Adrenal gland (tissue), 12 donors: ENCODE results near the gene REEP3. TPM values are rescaled to one million over a fixed set of nuclear protein-coding genes. Genes with fewer than 3 reads are reported as not detected.

Source experiments
- DNase-seq, 7 donors: peaks; one replicate each; pipeline ENCODE4 v3.0.0-alpha.2; 2019 to 2020
- H3K27ac ChIP-seq, 5 donors: fragments of 200-600 bp; sonication (generic) in 4 of 5; 1 replicate in 3 of 5; 2 replicates in 2 of 5; pipeline versions ENCODE4 v1.5.1 to v1.8.0; 2016 to 2020; ENCODE audit warnings: mild to moderate bottlenecking in 1 of 5
- H3K27me3 ChIP-seq: fragments of 200-600 bp; 2 replicates; pipeline ENCODE4 v1.8.0; 2021
- H3K36me3 ChIP-seq, 2 donors: fragments of 200-600 bp; replicated peaks in 1 of 2; 1 replicate in 1 of 2; 2 replicates in 1 of 2; pipeline versions ENCODE4 v1.5.1 to v1.8.0; 2018 to 2022
- H3K4me1 ChIP-seq, 2 donors: fragments of 200-600 bp; replicated peaks in 1 of 2; 1 replicate in 1 of 2; 2 replicates in 1 of 2; pipeline versions ENCODE4 v1.5.1 to v1.8.0; 2018 to 2021
- H3K4me3 ChIP-seq, 4 donors: fragments of 200-600 bp; sonication (generic) in 3 of 4; one replicate each; pipeline ENCODE4 v1.5.1; 2016 to 2018
- H3K9me3 ChIP-seq, 3 donors: fragments of 200-600 bp; sonication (generic) in 1 of 3; replicated peaks in 1 of 3; 1 replicate in 2 of 3; 2 replicates in 1 of 3; pipeline versions ENCODE4 v1.5.1 to v1.8.0; 2016 to 2021
- POLR2A ChIP-seq, 2 donors: fragments of 450-650 bp; IDR thresholded peaks; one replicate each; pipeline ENCODE4 v1.6.1; 2017; ENCODE audit warnings: antibody characterized with exemption in 2 of 2, mild to moderate bottlenecking in 2 of 2, moderate library complexity in 1 of 2
- WGBS, 4 donors: extraction: QIAGEN DNeasy Blood & Tissue Kit in 2 of 4; methylation state at CpG; one replicate each; pipeline versions ENCODE4 v1.1.5 to v1.1.7; 2013 to 2017; 5-methylcytosine and 5-hydroxymethylcytosine counted together
- intact Hi-C, 2 donors: fragments of 100-400 bp; cut with DNase I; formaldehyde crosslinking; loops; one replicate each; pipeline versions ENCODE4 v1.14.1 to v1.15.0; 2022 to 2023
- polyA plus RNA-seq, 3 donors: library from polyadenylated mRNA; stranded (reverse); fragments of 200-250 nt in 2 of 3; fragments of 350-450 nt in 1 of 3; fragmentation: Illumina TruSeq in 1 of 3; extraction: RNeasy Lipid Tissue Mini Kit (QIAGEN cat#74804) in 1 of 3; gene quantifications; one replicate each; pipeline ENCODE4 v1.2.3, GENCODE V29; 2013 to 2014
- total RNA-seq, 9 donors: library from RNA; depleted of rRNA in 4 of 9; stranded (reverse); fragments of >200 nt in 4 of 9; fragments of 120-200 nt in 1 of 9; fragmentation: NEBNext Ultra II Directional in 1 of 9; extraction: Animal tissue kit (Norgen Biotek cat#: 25700) in 1 of 9; gene quantifications; one replicate each; pipeline versions ENCODE4 v1.1.0 to v1.2.4, GENCODE V29; 2013 to 2023
- TF ChIP-seq, protein P1 (sequence below), 6 experiments: fragments of 450-650 bp in 4 of 6; fragments of 200-600 bp in 2 of 6; sonication (generic) in 1 of 6; IDR thresholded peaks; 1 replicate in 5 of 6; 2 replicates in 1 of 6; pipeline versions ENCODE4 v1.5.1 to v1.8.0; 2016 to 2021; ENCODE audit warnings: antibody characterized with exemption in 6 of 6, mild to moderate bottlenecking in 2 of 6, moderate library complexity in 1 of 6
- donor health status: healthy with polysubstance abuse.
- donor health status: Bipolar disorder and iron deficiency.
- donor health status: DM: yes; HTN: yes; CAD: no.
- donor health status: DM: no; HTN: no; CAD: no.
- donor health status: DM: no; HTN: no; CAD: no.
- donor health status: DM: yes; HTN: yes; CAD: no.

REEP3 gene
- total and polyA plus RNA-seq, 12 donors: 5.1 to 79.8 (median 48.1) TPM

DNA sequence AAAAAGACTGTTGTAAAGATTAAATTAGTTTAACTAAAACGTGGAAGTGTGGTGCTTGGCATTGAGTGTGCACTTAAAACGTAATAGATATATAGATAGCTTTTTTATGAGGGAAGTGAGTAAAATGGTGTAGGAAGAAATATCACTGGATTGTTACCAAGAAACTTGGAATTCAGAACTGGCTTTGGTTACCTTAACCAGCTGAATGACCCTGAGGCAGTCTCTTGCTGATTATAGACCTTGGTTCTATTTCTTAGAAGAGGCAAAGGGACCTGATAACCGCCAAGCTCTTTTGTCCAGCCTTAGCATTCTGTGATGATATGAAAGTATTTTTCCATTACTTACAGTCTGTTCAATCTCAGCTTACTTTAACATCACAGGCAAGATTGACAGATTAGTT lies 3.8 kb downstream of the REEP3 start:
- intact Hi-C loops: no loop called here
- Histone ChIP-seq H3K27ac (no peak overlapping the region), H3K36me3 (no peaks in the 10 kb centered on the region), H3K4me1 (peaks cover 17 to 29% of the 10 kb centered on the region in 2 donors), H3K4me3 (no peak overlapping the region), H3K27me3 (no peaks in the 10 kb centered on the region), H3K9me3 (no peaks in the 10 kb centered on the region)
- no peak for TF ChIP-seq POLR2A (IDR thresholded peaks at IDR 0.05)
- TF ChIP-seq, protein P1, sequence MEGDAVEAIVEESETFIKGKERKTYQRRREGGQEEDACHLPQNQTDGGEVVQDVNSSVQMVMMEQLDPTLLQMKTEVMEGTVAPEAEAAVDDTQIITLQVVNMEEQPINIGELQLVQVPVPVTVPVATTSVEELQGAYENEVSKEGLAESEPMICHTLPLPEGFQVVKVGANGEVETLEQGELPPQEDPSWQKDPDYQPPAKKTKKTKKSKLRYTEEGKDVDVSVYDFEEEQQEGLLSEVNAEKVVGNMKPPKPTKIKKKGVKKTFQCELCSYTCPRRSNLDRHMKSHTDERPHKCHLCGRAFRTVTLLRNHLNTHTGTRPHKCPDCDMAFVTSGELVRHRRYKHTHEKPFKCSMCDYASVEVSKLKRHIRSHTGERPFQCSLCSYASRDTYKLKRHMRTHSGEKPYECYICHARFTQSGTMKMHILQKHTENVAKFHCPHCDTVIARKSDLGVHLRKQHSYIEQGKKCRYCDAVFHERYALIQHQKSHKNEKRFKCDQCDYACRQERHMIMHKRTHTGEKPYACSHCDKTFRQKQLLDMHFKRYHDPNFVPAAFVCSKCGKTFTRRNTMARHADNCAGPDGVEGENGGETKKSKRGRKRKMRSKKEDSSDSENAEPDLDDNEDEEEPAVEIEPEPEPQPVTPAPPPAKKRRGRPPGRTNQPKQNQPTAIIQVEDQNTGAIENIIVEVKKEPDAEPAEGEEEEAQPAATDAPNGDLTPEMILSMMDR (IDR thresholded peaks at IDR 0.05): no peak
- no peak for DNase-seq
- 68 to 80% (median 72%) methylated on average over 3 of the region's 3 CpGs for whole genome bisulfite sequencing, 4 donors

DNA sequence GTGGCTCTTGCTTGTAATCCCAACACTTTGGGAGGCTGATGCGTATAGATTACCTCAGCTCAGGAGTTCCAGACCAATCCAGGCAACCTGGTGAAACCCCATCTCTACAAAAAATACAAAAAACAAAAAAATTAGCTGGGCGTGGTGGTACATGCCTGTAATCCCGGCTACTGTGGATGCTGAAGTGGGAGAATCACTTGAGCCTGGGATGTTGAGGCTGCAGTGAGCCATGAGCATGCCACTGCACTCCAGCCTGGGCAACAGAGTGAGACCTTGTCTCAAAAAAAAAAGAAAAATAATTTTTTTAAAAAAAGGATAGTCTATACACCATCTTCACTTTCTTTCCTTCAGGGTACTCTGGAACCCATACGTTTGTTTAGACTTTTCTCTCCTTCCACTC lies 6.2 kb downstream of the REEP3 start:
- H3K4me3 ChIP-seq: no peak overlapping the region
- H3K27me3 ChIP-seq: no peaks in the 10 kb centered on the region
- no peak for DNase-seq
- TF ChIP-seq POLR2A (IDR thresholded peaks at IDR 0.05): no peak
- TF ChIP-seq, protein P1 (IDR thresholded peaks at IDR 0.05): no peak
- WGBS, 4 donors: 93 to 100% (median 98%) methylated on average over 4 of the region's 4 CpGs
- no peak overlapping the region for H3K27ac ChIP-seq
- intact Hi-C loops: no loop called here
- H3K4me1 ChIP-seq: peaks cover 8 to 19% of the 10 kb centered on the region in 2 donors
- no peaks in the 10 kb centered on the region for H3K36me3 ChIP-seq
- no peaks in the 10 kb centered on the region for H3K9me3 ChIP-seq

DNA sequence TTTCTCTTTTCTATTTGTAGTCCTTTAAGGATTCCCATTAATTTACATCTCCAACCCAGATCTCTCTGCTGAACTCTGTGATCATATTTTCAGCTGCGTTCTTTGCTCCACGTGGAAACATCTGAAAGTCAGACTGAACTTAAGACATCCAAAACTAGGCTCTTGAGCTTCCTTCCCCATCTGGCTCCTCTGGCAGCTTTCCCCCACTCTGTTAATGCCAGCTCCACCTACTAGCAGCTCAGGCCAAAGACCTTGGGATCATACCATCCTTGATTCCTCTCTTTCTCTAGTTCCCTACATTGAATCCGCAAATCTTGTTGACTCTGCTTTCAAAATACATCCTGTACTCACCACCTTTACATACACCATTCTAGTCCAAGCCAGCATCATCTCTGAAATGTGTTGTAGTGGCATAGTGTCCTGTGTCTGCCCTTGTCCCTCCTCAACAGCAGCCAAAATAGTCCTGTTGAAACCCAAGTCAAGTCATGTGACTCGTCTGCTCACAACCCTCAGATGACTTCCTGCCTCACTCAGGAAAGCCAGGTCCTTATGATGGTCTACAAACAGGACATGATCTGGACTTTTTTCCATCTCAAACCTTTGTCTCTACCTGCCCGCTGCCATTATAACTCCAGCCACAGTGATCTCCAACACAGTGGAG lies 7.0 kb downstream of the REEP3 start:
- DNase-seq: no peak
- intact Hi-C loops: no loop called here
- no peak overlapping the region for H3K4me3 ChIP-seq
- no peaks in the 10 kb centered on the region for H3K27me3 ChIP-seq
- H3K36me3 ChIP-seq: no peaks in the 10 kb centered on the region
- peaks cover under 1 to 11% of the 10 kb centered on the region in 2 donors for H3K4me1 ChIP-seq
- 92 to 96% (median 95%) methylated on average over 5 of the region's 5 CpGs for WGBS, 4 donors
- TF ChIP-seq POLR2A (IDR thresholded peaks at IDR 0.05): no peak
- TF ChIP-seq, protein P1 (IDR thresholded peaks at IDR 0.05): no peak
- no peak overlapping the region for H3K27ac ChIP-seq
- no peaks in the 10 kb centered on the region for H3K9me3 ChIP-seq

DNA sequence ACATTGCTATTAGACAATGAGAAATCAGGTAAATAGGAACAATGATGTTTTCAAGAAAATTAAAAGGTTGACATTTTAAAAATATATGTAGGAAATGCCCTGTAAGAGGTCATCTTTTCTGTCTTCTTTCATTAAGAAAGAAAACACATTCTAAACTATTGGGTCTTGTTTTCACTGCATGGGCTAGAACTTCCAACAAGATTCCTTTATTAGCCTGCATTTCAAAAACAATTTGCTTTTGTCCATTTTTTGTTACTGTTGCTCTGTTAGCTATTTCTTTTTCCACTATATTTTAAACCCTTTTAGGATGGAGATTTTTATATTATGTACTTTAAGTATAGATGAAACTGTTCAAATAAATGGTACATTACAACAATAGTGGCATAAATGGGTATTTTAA lies 9.2 kb downstream of the REEP3 start:
- no peaks in the 10 kb centered on the region for H3K4me1 ChIP-seq
- no peaks in the 10 kb centered on the region for H3K9me3 ChIP-seq
- H3K27me3 ChIP-seq: no peaks in the 10 kb centered on the region
- no peak overlapping the region for H3K4me3 ChIP-seq
- intact Hi-C loops: no loop called here
- H3K27ac ChIP-seq: no peak overlapping the region
- TF ChIP-seq, protein P1 (IDR thresholded peaks at IDR 0.05): no peak
- TF ChIP-seq POLR2A (IDR thresholded peaks at IDR 0.05): no peak
- no peaks in the 10 kb centered on the region for H3K36me3 ChIP-seq
- no peak for DNase-seq
